Loucy (cell line): ENCODE results near the gene IGF2BP2.

Source experiments
- CTCF ChIP-seq: fragments of 200-600 bp; sonication (generic); conservative IDR thresholded peaks from 2 replicates; pipeline ENCODE4 v1.5.1; 2014; ENCODE audit warnings: mild to moderate bottlenecking, antibody characterized with exemption, low read length
- EZH2phosphoT487 ChIP-seq: fragments of 200-600 bp; IDR thresholded peaks from 2 replicates; pipeline ENCODE4 v1.6.1; 2018; ENCODE audit warnings: antibody characterized with exemption, mild to moderate bottlenecking, moderate library complexity, borderline replicate concordance

GRCh38 chr3:185760550-185760949 lies 64.3 kb downstream of the IGF2BP2 start:
- TF ChIP-seq CTCF (no peak), EZH2phosphoT487 (no peak)
